Tibial nerve (tissue), 4 donors: Measurements from ENCODE around the gene PLOD3. TPM values are rescaled to one million over a fixed set of nuclear protein-coding genes. Genes with fewer than 3 reads are reported as not detected.

ENCODE experiments used
- DNase-seq, 2 donors: peaks; one replicate each; pipeline ENCODE4 v3.0.0-alpha.2; 2019; ENCODE audit warnings: low spot score in 2 of 2
- H3K27ac ChIP-seq, 4 donors: fragments of 200-600 bp; sonication (generic) in 3 of 4; one replicate each; pipeline ENCODE4 v1.5.1; 2017 to 2019; ENCODE audit warnings: mild to moderate bottlenecking in 1 of 4
- H3K27me3 ChIP-seq, 2 donors: fragments of 200-600 bp; sonication (generic) in 1 of 2; one replicate each; pipeline versions ENCODE4 v1.5.1 to v1.6.0; 2017 to 2019
- H3K36me3 ChIP-seq, 3 donors: fragments of 200-600 bp; sonication (generic); one replicate each; pipeline ENCODE4 v1.5.1; 2018 to 2019
- H3K4me1 ChIP-seq, 4 donors: fragments of 200-600 bp; sonication (generic) in 3 of 4; one replicate each; pipeline ENCODE4 v1.5.1; 2017 to 2019
- H3K4me3 ChIP-seq, 4 donors: fragments of 200-600 bp; sonication (generic) in 3 of 4; one replicate each; pipeline ENCODE4 v1.5.1; 2017 to 2019; ENCODE audit warnings: mild to moderate bottlenecking in 1 of 4, moderate library complexity in 1 of 4
- H3K9me3 ChIP-seq, 4 donors: fragments of 200-600 bp; sonication (generic) in 3 of 4; one replicate each; pipeline ENCODE4 v1.5.1; 2017 to 2019
- CTCF ChIP-seq, 5 experiments: fragments of 200-600 bp in 3 of 5; fragments of 450-650 bp in 2 of 5; sonication (generic) in 3 of 5; IDR thresholded peaks; one replicate each; pipeline ENCODE4 v1.5.1; 2016 to 2019; ENCODE audit warnings: antibody characterized with exemption in 5 of 5, mild to moderate bottlenecking in 3 of 5, moderate library complexity in 2 of 5
- EP300 ChIP-seq, 2 donors: sonication (generic); formaldehyde crosslinking; IDR thresholded peaks; one replicate each; pipeline ENCODE4 v1.6.1; 2017; ENCODE audit warnings: antibody characterized with exemption in 2 of 2, mild to moderate bottlenecking in 1 of 2
- POLR2A ChIP-seq, 2 donors: fragments of 450-650 bp; IDR thresholded peaks; one replicate each; pipeline ENCODE4 v1.6.1; 2017; ENCODE audit warnings: antibody characterized with exemption in 2 of 2, mild to moderate bottlenecking in 2 of 2, moderate library complexity in 2 of 2
- WGBS, 2 donors: methylation state at CpG; one replicate each; pipeline ENCODE4 v1.1.5; 2018; 5-methylcytosine and 5-hydroxymethylcytosine counted together
- total RNA-seq, 4 donors: library from RNA; depleted of rRNA; stranded (reverse); fragments of >200 nt; gene quantifications; one replicate each; pipeline ENCODE4 v1.1.0, GENCODE V29; 2016

PLOD3 gene
- total RNA-seq, 4 donors from 2014 or later, result 42.8 to 82.2 (median 57.8) TPM

GRCh38 chr7:101186194-101186593, 31.2 kb downstream of the PLOD3 start:
- 63 to 69% methylated on average over 6 of the region's 6 CpGs for WGBS, 2 donors
- Histone ChIP-seq H3K4me1 (no peaks in the 10 kb centered on the region), H3K4me3 (no peak overlapping the region), H3K27ac (no peak overlapping the region), H3K9me3 (no peaks in the 10 kb centered on the region), H3K36me3 (no peaks in the 10 kb centered on the region), H3K27me3 (peaks cover 0 to 57% of the 10 kb centered on the region in 2 donors)
- TF ChIP-seq EP300 (IDR thresholded peaks at IDR 0.05) (no peak), POLR2A (IDR thresholded peaks at IDR 0.05) (no peak)
- DNase-seq, result no peak

GRCh38 chr7:101185258-101185839, 32.0 kb downstream of the PLOD3 start:
- no peak overlapping the region for H3K27ac ChIP-seq
- no peak for DNase-seq
- peaks cover 0 to 2% (median 0%) of the 10 kb centered on the region in 4 donors for H3K4me1 ChIP-seq
- H3K9me3 ChIP-seq, result no peaks in the 10 kb centered on the region
- peaks cover 0 to 66% of the 10 kb centered on the region in 2 donors for H3K27me3 ChIP-seq
- TF ChIP-seq CTCF (IDR thresholded peaks at IDR 0.05) (no peak), POLR2A (IDR thresholded peaks at IDR 0.05) (no peak), EP300 (IDR thresholded peaks at IDR 0.05) (no peak)
- H3K36me3 ChIP-seq, result no peaks in the 10 kb centered on the region
- H3K4me3 ChIP-seq, result no peak overlapping the region
- WGBS, 2 donors, result 44 to 49% methylated on average over 5 of the region's 5 CpGs

- TF ChIP-seq POLR2A (IDR thresholded peaks at IDR 0.05) (no peak), EP300 (IDR thresholded peaks at IDR 0.05) (no peak), CTCF (IDR thresholded peaks at IDR 0.05) (no peak)
- H3K9me3 ChIP-seq, result no peaks in the 10 kb centered on the region
- no peak within 1 kb of the TSS for H3K4me3 ChIP-seq
- no peaks in the 10 kb centered on the region for H3K36me3 ChIP-seq
- no peak for DNase-seq
- peaks cover 0 to 18% (median 6%) of the 10 kb centered on the region in 4 donors for H3K4me1 ChIP-seq
- H3K27ac ChIP-seq, result no peak within 1 kb of the TSS
- H3K27me3 ChIP-seq, result peaks cover 0 to 89% of the 10 kb centered on the region in 2 donors
- 3 to 5% methylated on average over 28 to 31 of the region's 56 CpGs for WGBS, 2 donors
Measured at GRCh38 chr7:101180130-101180755, 37.1 kb downstream of the PLOD3 start, which contains the start of gene NAT16. TSS of gene NAT16 (minus strand) at chr7:101180293. CDS start at chr7:101174807, 5,486 bp downstream.

- TF ChIP-seq EP300 (IDR thresholded peaks at IDR 0.05), result no peak
- TF ChIP-seq CTCF (IDR thresholded peaks at IDR 0.05), result no peak
- TF ChIP-seq POLR2A (IDR thresholded peaks at IDR 0.05), result no peak
- DNase-seq, result no peak
- 0 to 2% methylated on average over 1 to 21 of the region's 27 CpGs for WGBS, 2 donors
- Histone ChIP-seq H3K27ac (no peak overlapping the region), H3K36me3 (no peaks in the 10 kb centered on the region), H3K9me3 (no peaks in the 10 kb centered on the region), H3K4me3 (no peak overlapping the region), H3K27me3 (peaks cover 0 to 92% of the 10 kb centered on the region in 2 donors), H3K4me1 (peaks cover 0 to 18% (median 6%) of the 10 kb centered on the region in 4 donors)
Measured at GRCh38 chr7:101179713-101180112, 37.7 kb downstream of the PLOD3 start.

- TF ChIP-seq EP300 (IDR thresholded peaks at IDR 0.05) (no peak), POLR2A (IDR thresholded peaks at IDR 0.05) (no peak), CTCF (IDR thresholded peaks at IDR 0.05) (no peak)
- H3K4me3 ChIP-seq, result no peak overlapping the region
- peaks cover 0 to 92% of the 10 kb centered on the region in 2 donors for H3K27me3 ChIP-seq
- H3K36me3 ChIP-seq, result no peaks in the 10 kb centered on the region
- no peak overlapping the region for H3K27ac ChIP-seq
- no peaks in the 10 kb centered on the region for H3K9me3 ChIP-seq
- peaks cover 0 to 24% (median 6%) of the 10 kb centered on the region in 4 donors for H3K4me1 ChIP-seq
- DNase-seq, result no peak
- 1% methylated on average over 18 to 20 of the region's 20 CpGs for WGBS, 2 donors
Measured at GRCh38 chr7:101179117-101179516, 38.3 kb downstream of the PLOD3 start.
